Vagina (tissue), 2 donors: ENCODE data around the gene PDZK1IP1. TPM values are rescaled to one million over a fixed set of nuclear protein-coding genes. Genes with fewer than 3 reads are reported as not detected.

Experiments
- DNase-seq, 2 donors: peaks; one replicate each; pipeline ENCODE4 v3.0.0-alpha.2; 2017; ENCODE audit errors: extremely low spot score in 2 of 2
- H3K27ac ChIP-seq: fragments of 200-600 bp; sonication (generic); one replicate; pipeline ENCODE4 v1.5.1; 2019
- H3K27me3 ChIP-seq: fragments of 200-600 bp; sonication (generic); one replicate; pipeline ENCODE4 v1.5.1; 2019
- H3K36me3 ChIP-seq, 2 donors: fragments of 200-600 bp; sonication (generic); one replicate each; pipeline ENCODE4 v1.5.1; 2017 to 2019
- H3K4me1 ChIP-seq: fragments of 200-600 bp; sonication (generic); one replicate; pipeline ENCODE4 v1.5.1; 2019
- H3K4me3 ChIP-seq, 2 donors: fragments of 200-600 bp; sonication (generic); 1 replicate in 1 of 2; 2 replicates in 1 of 2; pipeline ENCODE4 v1.5.1; 2016 to 2019
- H3K9me3 ChIP-seq: fragments of 200-600 bp; sonication (generic); one replicate; pipeline ENCODE4 v1.5.1; 2019
- POLR2A ChIP-seq, 2 donors: fragments of 450-650 bp; IDR thresholded peaks; one replicate each; pipeline ENCODE4 v1.6.1; 2017; ENCODE audit warnings: antibody characterized with exemption in 2 of 2, mild to moderate bottlenecking in 2 of 2, moderate library complexity in 2 of 2
- POLR2AphosphoS5 ChIP-seq, 2 donors: sonication (generic); formaldehyde crosslinking; IDR thresholded peaks; one replicate each; pipeline ENCODE4 v1.9.0; 2017; ENCODE audit warnings: antibody characterized with exemption in 2 of 2, mild to moderate bottlenecking in 2 of 2, low read depth in 1 of 2; ENCODE audit not compliant: insufficient read depth in 1 of 2
- intact Hi-C: fragments of 100-400 bp; cut with DNase I; formaldehyde crosslinking; loops from one replicate; pipeline ENCODE4 v1.15.1; 2023
- total RNA-seq: library from RNA; depleted of rRNA; stranded (reverse); fragments of >200 nt; gene quantifications from one replicate; pipeline ENCODE4 v1.2.3, GENCODE V29; 2016
- TF ChIP-seq, protein P1 (sequence below), 3 experiments: fragments of 450-650 bp in 2 of 3; fragments of 200-600 bp in 1 of 3; sonication (generic) in 1 of 3; IDR thresholded peaks; one replicate each; pipeline ENCODE4 v1.5.1; 2017 to 2019; ENCODE audit warnings: antibody characterized with exemption in 3 of 3, mild to moderate bottlenecking in 2 of 3, moderate library complexity in 2 of 3

PDZK1IP1 gene
- total RNA-seq, 1 donor from 2014 or later = 55.2 TPM

DNA sequence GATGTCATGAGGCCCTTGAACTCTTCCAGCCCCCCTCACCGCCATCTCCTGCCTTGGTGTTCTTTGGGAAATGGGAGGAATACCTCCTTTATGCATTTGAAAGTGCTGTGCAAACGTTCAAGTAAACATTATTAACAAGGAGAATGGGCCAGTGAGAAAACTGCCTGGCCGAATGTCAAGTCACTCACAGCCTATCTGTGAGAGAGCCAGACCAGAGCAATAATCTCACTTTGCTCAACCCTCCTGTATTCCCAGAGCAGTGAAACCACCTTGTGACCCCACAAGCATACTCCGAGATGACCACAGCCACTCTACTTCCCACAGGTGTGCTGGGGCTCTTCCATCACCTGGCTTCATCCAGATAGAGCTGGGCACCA is 37.0 kb upstream of the PDZK1IP1 start:
- H3K36me3 ChIP-seq = no peaks in the 10 kb centered on the region
- H3K4me1 ChIP-seq = peaks cover 30% of the 10 kb centered on the region
- DNase-seq = no peak
- intact Hi-C loops = no loop called here
- no peak overlapping the region for H3K27ac ChIP-seq
- peaks cover 30% of the 10 kb centered on the region for H3K27me3 ChIP-seq
- no peaks in the 10 kb centered on the region for H3K9me3 ChIP-seq
- H3K4me3 ChIP-seq = no peak overlapping the region
- TF ChIP-seq POLR2A (IDR thresholded peaks at IDR 0.05) (no peak), POLR2AphosphoS5 (IDR thresholded peaks at IDR 0.05; ENCODE audit: insufficient read depth in 1 of 2, low read depth in 1 of 2) (no peak)
- TF ChIP-seq, protein P1, sequence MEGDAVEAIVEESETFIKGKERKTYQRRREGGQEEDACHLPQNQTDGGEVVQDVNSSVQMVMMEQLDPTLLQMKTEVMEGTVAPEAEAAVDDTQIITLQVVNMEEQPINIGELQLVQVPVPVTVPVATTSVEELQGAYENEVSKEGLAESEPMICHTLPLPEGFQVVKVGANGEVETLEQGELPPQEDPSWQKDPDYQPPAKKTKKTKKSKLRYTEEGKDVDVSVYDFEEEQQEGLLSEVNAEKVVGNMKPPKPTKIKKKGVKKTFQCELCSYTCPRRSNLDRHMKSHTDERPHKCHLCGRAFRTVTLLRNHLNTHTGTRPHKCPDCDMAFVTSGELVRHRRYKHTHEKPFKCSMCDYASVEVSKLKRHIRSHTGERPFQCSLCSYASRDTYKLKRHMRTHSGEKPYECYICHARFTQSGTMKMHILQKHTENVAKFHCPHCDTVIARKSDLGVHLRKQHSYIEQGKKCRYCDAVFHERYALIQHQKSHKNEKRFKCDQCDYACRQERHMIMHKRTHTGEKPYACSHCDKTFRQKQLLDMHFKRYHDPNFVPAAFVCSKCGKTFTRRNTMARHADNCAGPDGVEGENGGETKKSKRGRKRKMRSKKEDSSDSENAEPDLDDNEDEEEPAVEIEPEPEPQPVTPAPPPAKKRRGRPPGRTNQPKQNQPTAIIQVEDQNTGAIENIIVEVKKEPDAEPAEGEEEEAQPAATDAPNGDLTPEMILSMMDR (IDR thresholded peaks at IDR 0.05) = no peak

DNA sequence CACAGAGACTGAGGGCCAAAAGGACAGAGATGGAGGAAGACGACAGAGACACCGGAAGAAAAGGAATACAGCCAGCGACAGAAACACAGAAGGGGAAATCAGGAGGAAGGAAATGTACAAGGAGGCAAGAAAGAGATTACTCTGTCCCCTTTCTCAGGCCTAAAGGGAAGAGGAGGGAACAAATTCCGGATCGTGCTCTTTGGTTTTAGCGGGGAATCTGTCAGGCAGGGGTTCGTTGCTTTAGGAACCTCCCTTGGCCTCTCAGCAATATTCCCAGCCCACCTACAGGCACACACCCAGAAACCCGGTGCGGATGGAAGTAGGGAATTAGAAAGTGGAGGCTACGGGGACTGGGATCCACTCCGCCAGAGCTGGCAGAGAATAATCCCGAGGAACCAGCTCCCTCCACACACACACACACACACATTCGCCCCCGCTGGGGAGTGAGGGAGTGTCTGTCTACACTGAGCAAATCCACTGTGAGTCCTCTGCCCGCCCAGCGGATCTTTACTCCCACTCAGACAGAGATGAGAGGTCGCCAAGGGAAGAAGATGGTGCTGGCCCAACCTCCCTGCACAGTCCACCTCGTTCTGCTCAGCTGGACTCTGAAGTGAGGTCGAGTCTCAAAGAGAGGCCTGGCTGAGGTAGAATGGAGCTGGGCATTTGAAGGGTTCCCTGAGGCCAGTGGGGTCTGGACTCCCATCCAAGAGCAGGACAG is 36.4 kb upstream of the PDZK1IP1 start:
- no peak for DNase-seq
- no peak for TF ChIP-seq POLR2AphosphoS5 (IDR thresholded peaks at IDR 0.05; ENCODE audit: insufficient read depth in 1 of 2, low read depth in 1 of 2)
- TF ChIP-seq, protein P1 (IDR thresholded peaks at IDR 0.05) = no peak
- TF ChIP-seq POLR2A (IDR thresholded peaks at IDR 0.05) = no peak
- H3K9me3 ChIP-seq = no peaks in the 10 kb centered on the region
- H3K27me3 ChIP-seq = peaks cover 24% of the 10 kb centered on the region
- H3K4me3 ChIP-seq = peak overlapping the region in 1 of 2 donors; percentile 17
- no peaks in the 10 kb centered on the region for H3K36me3 ChIP-seq
- peaks cover 24% of the 10 kb centered on the region for H3K4me1 ChIP-seq
- intact Hi-C loops = no loop called here
- H3K27ac ChIP-seq = peak overlapping the region; percentile 28

DNA sequence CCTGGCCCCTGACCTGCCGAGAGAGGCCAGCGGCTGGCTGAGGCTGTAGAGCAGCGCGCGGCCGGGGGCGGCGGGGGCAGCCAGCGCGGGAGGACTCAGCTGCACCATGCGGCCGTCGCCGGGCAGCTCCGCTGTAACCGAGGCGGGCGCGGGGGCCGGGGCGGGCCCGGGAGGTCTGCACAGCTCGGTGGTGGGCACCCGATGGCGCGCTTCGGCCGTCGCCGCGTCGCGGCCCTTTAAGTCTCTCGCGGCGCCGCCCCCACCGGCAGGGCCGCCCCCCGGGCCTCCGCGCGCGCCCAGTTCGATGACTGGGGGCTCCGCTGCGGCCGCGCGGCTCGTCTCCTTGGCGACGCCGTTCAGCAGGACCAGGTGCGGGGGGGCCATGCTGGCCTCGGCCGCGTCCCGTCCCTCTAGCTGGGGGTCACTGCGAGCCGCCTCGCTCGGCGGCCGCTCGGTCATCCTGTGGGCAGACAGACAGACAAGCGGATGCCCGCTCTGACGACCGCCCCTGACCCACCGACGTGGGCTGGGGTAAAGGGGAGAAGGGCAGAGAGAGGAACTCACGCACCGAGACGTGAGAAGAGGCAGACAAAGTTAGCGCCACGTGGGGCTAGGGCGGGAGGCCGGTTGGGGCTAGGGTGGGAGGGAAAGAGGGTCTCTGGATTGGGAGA is 35.7 kb upstream of the PDZK1IP1 start:
- Histone ChIP-seq H3K27me3 (peaks cover 17% of the 10 kb centered on the region), H3K36me3 (no peaks in the 10 kb centered on the region), H3K9me3 (no peaks in the 10 kb centered on the region), H3K4me3 (peak overlapping the region in 1 of 2 donors; percentile 17), H3K4me1 (peaks cover 19% of the 10 kb centered on the region), H3K27ac (peak overlapping the region; percentile 28)
- no peak for DNase-seq
- intact Hi-C loops = no loop called here
- TF ChIP-seq POLR2AphosphoS5 (IDR thresholded peaks at IDR 0.05; ENCODE audit: insufficient read depth in 1 of 2, low read depth in 1 of 2) (no peak), POLR2A (IDR thresholded peaks at IDR 0.05) (no peak)

DNA sequence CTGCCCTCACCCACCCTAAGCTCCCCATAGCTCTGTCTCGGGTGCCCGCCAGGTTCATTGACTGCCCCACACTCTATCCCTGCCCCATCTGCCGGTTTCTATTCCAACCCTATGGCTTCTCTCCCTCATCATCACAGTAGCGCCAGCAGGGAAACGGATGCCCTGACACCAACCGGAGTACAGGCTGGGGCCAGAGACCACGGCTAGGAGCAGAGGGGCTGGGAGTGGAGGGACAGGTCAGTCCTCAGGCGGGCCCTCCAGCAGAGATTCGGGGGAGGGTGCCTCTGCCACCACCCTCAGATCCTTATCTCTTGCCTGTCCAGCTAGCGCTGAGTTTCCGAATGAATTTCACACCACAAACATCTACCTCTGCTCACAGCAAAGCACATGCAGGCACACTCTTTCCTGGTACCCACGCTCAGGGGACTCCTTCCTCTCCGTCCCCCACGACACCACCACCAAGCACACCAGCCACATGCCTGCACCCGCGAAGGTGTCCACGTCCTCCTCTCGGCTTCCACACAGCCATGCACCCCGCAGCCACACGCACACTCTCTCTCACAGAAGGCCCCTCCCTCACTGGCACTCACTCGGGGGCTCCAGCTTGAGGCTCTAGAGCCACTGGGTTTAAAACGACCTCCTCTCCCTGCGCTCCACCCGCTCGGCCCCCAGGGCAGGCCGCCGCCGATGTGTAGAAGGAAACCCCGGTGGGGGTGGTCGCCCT is 35.0 kb upstream of the PDZK1IP1 start:
- intact Hi-C loops = no loop called here
- Histone ChIP-seq H3K4me3 (peak overlapping the region in 1 of 2 donors; percentile 17), H3K27ac (no peak overlapping the region), H3K4me1 (peaks cover 19% of the 10 kb centered on the region), H3K27me3 (peaks cover 13% of the 10 kb centered on the region), H3K9me3 (no peaks in the 10 kb centered on the region), H3K36me3 (no peaks in the 10 kb centered on the region)
- TF ChIP-seq, protein P1 (IDR thresholded peaks at IDR 0.05) = no peak
- TF ChIP-seq POLR2AphosphoS5 (IDR thresholded peaks at IDR 0.05; ENCODE audit: insufficient read depth in 1 of 2, low read depth in 1 of 2) = no peak
- DNase-seq = no peak

DNA sequence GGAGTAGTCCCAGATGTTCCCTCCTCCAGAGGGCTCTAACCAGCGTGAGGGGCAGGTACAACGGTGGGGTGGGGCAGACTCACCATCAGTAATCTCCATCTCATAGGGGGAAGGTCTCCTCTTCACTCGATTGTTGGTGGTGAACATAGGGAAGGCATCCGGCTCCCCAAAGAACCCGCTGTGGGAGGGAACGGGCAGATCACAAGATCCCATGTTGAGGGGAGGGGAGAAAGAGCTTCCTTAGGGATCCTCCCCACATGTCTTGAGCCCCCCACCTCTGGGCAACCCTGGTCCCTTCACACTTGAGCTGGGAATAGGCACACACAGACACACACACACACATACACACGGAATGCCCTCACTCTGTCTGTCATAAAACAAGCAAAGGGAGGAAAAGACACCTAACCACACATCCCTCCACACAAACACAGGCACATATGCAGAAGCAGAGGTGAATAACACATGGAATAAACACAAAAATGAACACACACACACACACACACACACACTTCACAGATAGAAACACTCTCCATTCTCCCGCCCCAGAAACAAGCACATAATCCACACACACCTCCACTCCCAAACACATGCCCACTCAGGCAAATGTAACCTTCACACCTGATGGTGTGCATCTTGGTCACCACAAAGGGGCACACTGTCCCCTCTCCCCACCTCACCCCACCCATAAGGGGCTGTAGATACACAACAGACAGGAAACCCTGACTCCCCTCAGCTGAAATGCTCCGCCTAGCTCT is 34.3 kb upstream of the PDZK1IP1 start:
- intact Hi-C loops = no loop called here
- DNase-seq = no peak
- peaks cover 19% of the 10 kb centered on the region for H3K4me1 ChIP-seq
- H3K27ac ChIP-seq = no peak overlapping the region
- TF ChIP-seq POLR2A (IDR thresholded peaks at IDR 0.05) (no peak), POLR2AphosphoS5 (IDR thresholded peaks at IDR 0.05; ENCODE audit: insufficient read depth in 1 of 2, low read depth in 1 of 2) (no peak)
- TF ChIP-seq, protein P1 (IDR thresholded peaks at IDR 0.05) = no peak
- no peaks in the 10 kb centered on the region for H3K36me3 ChIP-seq
- H3K9me3 ChIP-seq = no peaks in the 10 kb centered on the region
- H3K27me3 ChIP-seq = peaks cover 12% of the 10 kb centered on the region
- H3K4me3 ChIP-seq = no peak overlapping the region
